CD14-positive monocyte (primary cell): ENCODE data around the gene PTCD1. TPM values are rescaled to one million over a fixed set of nuclear protein-coding genes. Genes with fewer than 3 reads are reported as not detected.

Source experiments
- DNase-seq, 3 donors: peaks; one replicate each; pipeline ENCODE4 v3.0.0-alpha.2; 2011 to 2022
- H2AFZ ChIP-seq: 2 replicates; pipeline ENCODE4 v1.6.0; 2012; ENCODE audit warnings: mild to moderate bottlenecking, low read depth, low read length, inconsistent platforms; ENCODE audit not compliant: insufficient read depth, poor library complexity, severe bottlenecking
- H3K27ac ChIP-seq, 2 donors: 1 replicate in 1 of 2; 2 replicates in 1 of 2; pipeline ENCODE4 v1.5.1; 2012 to 2013; ENCODE audit warnings: low read length in 2 of 2, control low read depth in 1 of 2, inconsistent platforms in 1 of 2, low read depth in 1 of 2, mild to moderate bottlenecking in 1 of 2
- H3K27me3 ChIP-seq, 2 donors: one replicate each; pipeline versions ENCODE4 v1.6.0 to v1.6.1; 2011 to 2013; ENCODE audit warnings: low read length in 2 of 2; ENCODE audit not compliant: control insufficient read depth in 2 of 2, insufficient read depth in 2 of 2
- H3K36me3 ChIP-seq, 2 donors: replicated peaks in 1 of 2; 1 replicate in 1 of 2; 2 replicates in 1 of 2; pipeline versions ENCODE4 v1.5.1 to v1.6.1; 2012 to 2013; ENCODE audit warnings: low read length in 2 of 2, control low read depth in 1 of 2, inconsistent platforms in 1 of 2, mild to moderate bottlenecking in 1 of 2; ENCODE audit not compliant: insufficient read depth in 2 of 2, control insufficient read depth in 1 of 2
- H3K4me1 ChIP-seq, 2 donors: 1 replicate in 1 of 2; 2 replicates in 1 of 2; pipeline versions ENCODE4 v1.5.1 to v1.6.1; 2012 to 2013; ENCODE audit warnings: low read length in 2 of 2, control low read depth in 1 of 2, inconsistent platforms in 1 of 2, mild to moderate bottlenecking in 1 of 2, moderate library complexity in 1 of 2; ENCODE audit not compliant: insufficient read depth in 2 of 2, control insufficient read depth in 1 of 2
- H3K4me2 ChIP-seq: replicated peaks from 2 replicates; pipeline ENCODE3; 2012; ENCODE audit warnings: low read length, moderate library complexity, mild to moderate bottlenecking; ENCODE audit not compliant: poor library complexity, severe bottlenecking; ENCODE audit errors: extremely low read depth
- H3K4me3 ChIP-seq, 3 experiments: fragments of 200-600 bp in 1 of 3; sonication (generic) in 1 of 3; replicated peaks in 1 of 3; 1 replicate in 2 of 3; 2 replicates in 1 of 3; pipeline ENCODE4 v1.5.1; 2011 to 2013; ENCODE audit warnings: low read length in 3 of 3, mild to moderate bottlenecking in 3 of 3, control low read depth in 2 of 3, low read depth in 2 of 3, inconsistent platforms in 1 of 3, moderate library complexity in 1 of 3
- H3K79me2 ChIP-seq: 2 replicates; pipeline ENCODE4 v1.6.0; 2012; ENCODE audit warnings: mild to moderate bottlenecking, control low read depth, inconsistent platforms, low read length, moderate library complexity; ENCODE audit not compliant: insufficient read depth
- H3K9ac ChIP-seq: 2 replicates; pipeline ENCODE4 v1.6.0; 2017; ENCODE audit warnings: low read length, mild to moderate bottlenecking; ENCODE audit not compliant: insufficient read depth, poor library complexity, severe bottlenecking
- H3K9me3 ChIP-seq, 2 donors: replicated peaks in 1 of 2; 1 replicate in 1 of 2; 2 replicates in 1 of 2; pipeline versions ENCODE4 v1.5.1 to v1.6.1; 2012 to 2013; ENCODE audit warnings: low read length in 2 of 2, control low read depth in 1 of 2; ENCODE audit not compliant: control insufficient read depth in 1 of 2, insufficient read depth in 1 of 2
- H4K20me1 ChIP-seq: 2 replicates; pipeline ENCODE4 v1.6.0; 2012; ENCODE audit warnings: mild to moderate bottlenecking, low read length, control low read depth, moderate library complexity; ENCODE audit not compliant: insufficient read depth
- H3K27ac Mint-ChIP-seq, 7 donors: one replicate each; pipeline ENCODE4 v1.8.0; 2020; ENCODE audit warnings: mild to moderate bottlenecking in 7 of 7, mixed read lengths in 7 of 7, moderate library complexity in 6 of 7, inconsistent platforms in 2 of 7
- H3K27me3 Mint-ChIP-seq, 3 donors: one replicate each; pipeline ENCODE4 v1.8.0; 2021 to 2022; ENCODE audit warnings: low read depth in 3 of 3, mild to moderate bottlenecking in 3 of 3, mixed read lengths in 3 of 3, moderate library complexity in 3 of 3, inconsistent platforms in 1 of 3
- H3K36me3 Mint-ChIP-seq, 2 donors: one replicate each; pipeline ENCODE4 v1.8.0; 2020; ENCODE audit warnings: mixed read lengths in 2 of 2, inconsistent platforms in 1 of 2, mild to moderate bottlenecking in 1 of 2
- H3K4me1 Mint-ChIP-seq: one replicate; pipeline ENCODE4 v1.8.0; 2020; ENCODE audit warnings: mild to moderate bottlenecking, mixed read lengths
- H3K4me3 Mint-ChIP-seq, 2 donors: one replicate each; pipeline ENCODE4 v1.8.0; 2020; ENCODE audit warnings: mild to moderate bottlenecking in 2 of 2, mixed read lengths in 2 of 2, moderate library complexity in 1 of 2
- H3K9me3 Mint-ChIP-seq, 7 donors: one replicate each; pipeline ENCODE4 v1.8.0; 2020 to 2022; ENCODE audit warnings: mixed read lengths in 7 of 7, mild to moderate bottlenecking in 6 of 7, moderate library complexity in 6 of 7, inconsistent platforms in 2 of 7
- WGBS: methylation state at CpG from one replicate; pipeline ENCODE4 v1.1.5; 2013; ENCODE audit warnings: missing lambda C conversion rate; ENCODE audit not compliant: insufficient coverage; 5-methylcytosine and 5-hydroxymethylcytosine counted together
- intact Hi-C, 2 donors: fragments of 100-400 bp; cut with micrococcal nuclease; formaldehyde crosslinking; loops; one replicate each; pipeline versions ENCODE4 v1.15.0 to v1.15.1; 2023
- polyA plus RNA-seq, 3 donors: library from polyadenylated mRNA; depleted of rRNA in 1 of 3; unstranded in 2 of 3; stranded (reverse) in 1 of 3; fragments of 300-500 nt in 2 of 3; fragments of >200 nt in 1 of 3; fragmentation: Illumina TruSeq in 2 of 3; gene quantifications; 1 replicate in 2 of 3; 2 replicates in 1 of 3; pipeline ENCODE4 v1.2.3, GENCODE V29; 2012 to 2021
- TF ChIP-seq, protein P1 (sequence below): fragments of 200-600 bp; IDR thresholded peaks from one replicate; pipeline ENCODE4 v1.8.0; 2022; ENCODE audit warnings: antibody characterized with exemption, mild to moderate bottlenecking

The PTCD1 gene
- polyA plus RNA-seq, 3 donors, result 0.74 to 4.3 (median 1.6) TPM

GRCh38 chr7:99395616-99396327, 42.8 kb downstream of the PTCD1 start:
- TF ChIP-seq, protein P1, sequence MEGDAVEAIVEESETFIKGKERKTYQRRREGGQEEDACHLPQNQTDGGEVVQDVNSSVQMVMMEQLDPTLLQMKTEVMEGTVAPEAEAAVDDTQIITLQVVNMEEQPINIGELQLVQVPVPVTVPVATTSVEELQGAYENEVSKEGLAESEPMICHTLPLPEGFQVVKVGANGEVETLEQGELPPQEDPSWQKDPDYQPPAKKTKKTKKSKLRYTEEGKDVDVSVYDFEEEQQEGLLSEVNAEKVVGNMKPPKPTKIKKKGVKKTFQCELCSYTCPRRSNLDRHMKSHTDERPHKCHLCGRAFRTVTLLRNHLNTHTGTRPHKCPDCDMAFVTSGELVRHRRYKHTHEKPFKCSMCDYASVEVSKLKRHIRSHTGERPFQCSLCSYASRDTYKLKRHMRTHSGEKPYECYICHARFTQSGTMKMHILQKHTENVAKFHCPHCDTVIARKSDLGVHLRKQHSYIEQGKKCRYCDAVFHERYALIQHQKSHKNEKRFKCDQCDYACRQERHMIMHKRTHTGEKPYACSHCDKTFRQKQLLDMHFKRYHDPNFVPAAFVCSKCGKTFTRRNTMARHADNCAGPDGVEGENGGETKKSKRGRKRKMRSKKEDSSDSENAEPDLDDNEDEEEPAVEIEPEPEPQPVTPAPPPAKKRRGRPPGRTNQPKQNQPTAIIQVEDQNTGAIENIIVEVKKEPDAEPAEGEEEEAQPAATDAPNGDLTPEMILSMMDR, result no peak
- Histone ChIP-seq H3K9me3 (no peaks in the 10 kb centered on the region), H4K20me1 (peaks cover 100% of the 10 kb centered on the region), H3K27me3 (no peaks in the 10 kb centered on the region), H2AFZ (no peak overlapping the region), H3K4me1 (peaks cover 12 to 28% of the 10 kb centered on the region in 2 donors), H3K27ac (peak overlapping the region in 1 of 2 donors; percentile 45), H3K79me2 (peaks cover 50% of the 10 kb centered on the region), H3K36me3 (peaks cover 76 to 86% of the 10 kb centered on the region in 2 donors), H3K4me2 (no peak overlapping the region), H3K4me3 (no peak overlapping the region), H3K9ac (no peak overlapping the region)
- H3K4me1 Mint-ChIP-seq, result peaks cover 32% of the 10 kb centered on the region
- 92% methylated on average over 14 of the region's 14 CpGs for whole genome bisulfite sequencing
- H3K36me3 Mint-ChIP-seq, result peaks cover 67 to 84% of the 10 kb centered on the region in 2 donors
- intact Hi-C loops, result no loop called here
- no peak overlapping the region for H3K4me3 Mint-ChIP-seq
- no peak for DNase-seq
- peak overlapping the region in 2 of 7 donors; percentile 42 to 73 for H3K27ac Mint-ChIP-seq
- no peaks in the 10 kb centered on the region for H3K27me3 Mint-ChIP-seq
- H3K9me3 Mint-ChIP-seq, result peaks cover 0 to 2% (median 0%) of the 10 kb centered on the region in 7 donors

GRCh38 chr7:99394188-99394502, 44.5 kb downstream of the PTCD1 start:
- no peaks in the 10 kb centered on the region for H3K27me3 Mint-ChIP-seq
- H3K4me2 ChIP-seq, result no peak overlapping the region
- H3K4me3 ChIP-seq, result no peak overlapping the region
- no peaks in the 10 kb centered on the region for H3K9me3 ChIP-seq
- peaks cover 72 to 93% of the 10 kb centered on the region in 2 donors for H3K36me3 Mint-ChIP-seq
- peaks cover 100% of the 10 kb centered on the region for H4K20me1 ChIP-seq
- peaks cover 34% of the 10 kb centered on the region for H3K4me1 Mint-ChIP-seq
- H3K27ac ChIP-seq, result peak overlapping the region in 1 of 2 donors; percentile 65
- no peak for DNase-seq
- peaks cover 66% of the 10 kb centered on the region for H3K79me2 ChIP-seq
- H3K9ac ChIP-seq, result no peak overlapping the region
- H3K27me3 ChIP-seq, result no peaks in the 10 kb centered on the region
- no peak overlapping the region for H3K4me3 Mint-ChIP-seq
- intact Hi-C loops, result no loop called here
- no peak overlapping the region for H2AFZ ChIP-seq
- H3K27ac Mint-ChIP-seq, result peak overlapping the region in 5 of 7 donors; percentile 25 to 89 (median 58)
- TF ChIP-seq, protein P1, result no peak
- H3K4me1 ChIP-seq, result peaks cover 12 to 31% of the 10 kb centered on the region in 2 donors
- peaks cover 81 to 88% of the 10 kb centered on the region in 2 donors for H3K36me3 ChIP-seq
- WGBS, result 87% methylated on average over 4 of the region's 4 CpGs
- peaks cover 0 to 2% (median 0%) of the 10 kb centered on the region in 7 donors for H3K9me3 Mint-ChIP-seq
